C4-2B (cell line): ENCODE measurements around the gene RNF213.

Source experiments
- CTCF ChIP-seq: fragments of 450-650 bp; conservative IDR thresholded peaks from 2 replicates; pipeline ENCODE4 v1.5.1; 2017; ENCODE audit warnings: mild to moderate bottlenecking
- ZFX ChIP-seq: fragments of 450-650 bp; IDR thresholded peaks from 2 replicates; pipeline ENCODE4 v1.6.1; 2017

GRCh38 chr17:80285237-80285920, 24.7 kb downstream of the RNF213 start:
- TF ChIP-seq ZFX = no peak
- TF ChIP-seq CTCF = no peak
